ENCODE measurements around the gene NKAIN4. TPM values are rescaled to one million over a fixed set of nuclear protein-coding genes. Genes with fewer than 3 reads are reported as not detected.

NKAIN4 gene
- polyA plus RNA-seq, 1 donor: 6.8 TPM

DNA sequence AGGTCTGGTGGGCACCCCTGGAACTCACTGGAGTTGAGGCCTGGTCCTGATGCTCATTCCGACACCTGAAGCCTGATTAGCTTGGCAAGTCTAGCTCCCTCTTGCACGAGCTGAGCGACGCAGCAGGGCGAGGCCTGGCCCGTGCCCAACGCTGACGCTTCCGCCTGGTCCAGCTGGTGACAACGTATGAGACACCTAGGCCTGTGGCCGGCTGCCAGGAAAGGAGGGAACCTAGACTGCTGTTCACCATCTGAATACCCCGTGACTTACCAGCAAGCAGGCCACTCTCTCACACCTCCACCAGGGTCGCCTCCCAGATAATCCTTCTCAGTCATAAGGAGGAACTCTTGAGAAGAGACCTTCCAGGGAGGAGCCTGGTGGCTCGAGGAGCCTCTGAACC lies 62.9 kb downstream of the NKAIN4 start:
- no peaks in the 10 kb centered on the region for H3K9me3 ChIP-seq (ENCODE audit: control insufficient read depth, low read depth, low read length)
- H3K27me3 ChIP-seq (ENCODE audit: control insufficient read depth, insufficient read depth, low read length): no peaks in the 10 kb centered on the region
- H3K4me3 ChIP-seq (ENCODE audit: low read length): no peak overlapping the region
- no peak for DNase-seq
- no CpG with 5 or more reads among the region's 14 CpGs for WGBS (ENCODE audit: insufficient coverage, low lambda C conversion rate)
- no peaks in the 10 kb centered on the region for H3K4me1 ChIP-seq (ENCODE audit: control insufficient read depth, insufficient read depth, low read length)
- peaks cover 10% of the 10 kb centered on the region for H3K36me3 ChIP-seq (ENCODE audit: control insufficient read depth, insufficient read depth, low read length)
- no peak overlapping the region for H3K27ac ChIP-seq (ENCODE audit: low read length)

DNA sequence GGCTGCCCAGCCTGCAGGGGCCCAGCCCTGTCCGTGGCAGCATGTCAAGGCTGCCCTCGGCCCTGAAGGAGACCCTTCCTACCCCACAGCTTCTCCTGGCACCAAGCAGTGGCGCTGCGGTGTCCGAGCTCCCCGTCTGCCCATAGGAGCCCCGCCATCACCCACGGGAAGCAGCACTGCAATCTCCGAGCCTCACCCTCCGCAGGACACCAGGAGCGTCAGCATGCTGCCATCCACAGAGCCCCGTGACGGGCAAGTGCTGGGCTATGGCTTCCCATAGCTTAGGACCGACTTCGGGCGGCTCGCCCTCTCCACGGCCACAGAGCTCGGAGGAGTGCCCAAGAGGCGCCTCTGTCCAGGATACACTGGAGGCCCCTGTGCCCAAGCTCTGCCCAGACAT lies 63.4 kb downstream of the NKAIN4 start:
- no peaks in the 10 kb centered on the region for H3K4me1 ChIP-seq (ENCODE audit: control insufficient read depth, insufficient read depth, low read length)
- no peak overlapping the region for H3K4me3 ChIP-seq (ENCODE audit: low read length)
- H3K27ac ChIP-seq (ENCODE audit: low read length): no peak overlapping the region
- H3K9me3 ChIP-seq (ENCODE audit: control insufficient read depth, low read depth, low read length): no peaks in the 10 kb centered on the region
- H3K36me3 ChIP-seq (ENCODE audit: control insufficient read depth, insufficient read depth, low read length): peaks cover 9% of the 10 kb centered on the region
- no CpG with 5 or more reads among the region's 20 CpGs for WGBS (ENCODE audit: insufficient coverage, low lambda C conversion rate)
- H3K27me3 ChIP-seq (ENCODE audit: control insufficient read depth, insufficient read depth, low read length): no peaks in the 10 kb centered on the region
- no peak for DNase-seq

Other genes with a start within 250 kb of the NKAIN4 start
- gene BHLHE23, start 247.5 kb downstream of the NKAIN4 start, polyA plus RNA-seq: not detected
- 35.4 TPM for gene YTHDF1, start 38.3 kb downstream of the NKAIN4 start, polyA plus RNA-seq
- gene BIRC7, start 18.6 kb downstream of the NKAIN4 start, polyA plus RNA-seq: 2.6 TPM
- gene ARFGAP1, start 18.4 kb upstream of the NKAIN4 start, polyA plus RNA-seq: 76.3 TPM
- 7.2 TPM for gene COL20A1, start 38.7 kb upstream of the NKAIN4 start, polyA plus RNA-seq
- gene CHRNA4, start 106.9 kb upstream of the NKAIN4 start, polyA plus RNA-seq: 0.45 TPM
- 5.2 TPM for gene KCNQ2, start 218.2 kb upstream of the NKAIN4 start, polyA plus RNA-seq
- 29.7 TPM for gene EEF1A2, start 244.6 kb upstream of the NKAIN4 start, polyA plus RNA-seq

Data from large intestine (tissue), 3 donors.